ENCODE results near the gene EXD2.

- TF ChIP-seq CTCF (IDR thresholded peaks at IDR 0.05; ENCODE audit: low read depth, low read length) (no peak), MYC (IDR thresholded peaks at IDR 0.05; ENCODE audit: low read depth, low read length) (no peak), MAX (IDR thresholded peaks at IDR 0.05; ENCODE audit: low read depth, low read length) (no peak), POLR2A (IDR thresholded peaks at IDR 0.05; ENCODE audit: extremely low read depth, insufficient read length) (no peak)
Measured at GRCh38 chr14:69259527-69260189, 68.4 kb downstream of the EXD2 start, which contains the start of gene GALNT16.
